AG04449 (cell line): ENCODE data around the gene LHX2.
"Not testable (repeated sequence)": the region's sequence is repeated elsewhere in the genome, so short reads cannot be mapped to it uniquely, and the experiment has no call there.

Experiments used
- CTCF ChIA-PET: fragments of 350-600 bp; formaldehyde crosslinking; extraction: SDS; loops from one replicate; lab custom pipeline; 2021; ENCODE audit warnings: antibody characterized with exemption; lab: Yijun Ruan, JAX
- POLR2A ChIA-PET: fragments of 400-600, 350-600 bp; formaldehyde crosslinking; extraction: SDS; loops from one replicate; lab custom pipeline; 2020; ENCODE audit warnings: antibody characterized with exemption, inconsistent platforms; lab: Yijun Ruan, JAX
- DNase-seq: peaks from one replicate; pipeline ENCODE4 v3.0.0-alpha.2; 2010; ENCODE audit warnings: low read depth, low spot score
- H3K4me3 ChIP-seq: 2 replicates; pipeline ENCODE4 v1.5.1; 2011; ENCODE audit warnings: low read depth, mild to moderate bottlenecking, control low read depth, low read length
- TF ChIP-seq, protein P1 (sequence below): IDR thresholded peaks from one replicate; pipeline ENCODE4 v1.5.1; 2011; ENCODE audit warnings: mild to moderate bottlenecking, moderate library complexity, low read length, control low read depth, inconsistent platforms; ENCODE audit not compliant: insufficient read depth; ENCODE audit errors: missing control alignments

Gene LHX2

DNA sequence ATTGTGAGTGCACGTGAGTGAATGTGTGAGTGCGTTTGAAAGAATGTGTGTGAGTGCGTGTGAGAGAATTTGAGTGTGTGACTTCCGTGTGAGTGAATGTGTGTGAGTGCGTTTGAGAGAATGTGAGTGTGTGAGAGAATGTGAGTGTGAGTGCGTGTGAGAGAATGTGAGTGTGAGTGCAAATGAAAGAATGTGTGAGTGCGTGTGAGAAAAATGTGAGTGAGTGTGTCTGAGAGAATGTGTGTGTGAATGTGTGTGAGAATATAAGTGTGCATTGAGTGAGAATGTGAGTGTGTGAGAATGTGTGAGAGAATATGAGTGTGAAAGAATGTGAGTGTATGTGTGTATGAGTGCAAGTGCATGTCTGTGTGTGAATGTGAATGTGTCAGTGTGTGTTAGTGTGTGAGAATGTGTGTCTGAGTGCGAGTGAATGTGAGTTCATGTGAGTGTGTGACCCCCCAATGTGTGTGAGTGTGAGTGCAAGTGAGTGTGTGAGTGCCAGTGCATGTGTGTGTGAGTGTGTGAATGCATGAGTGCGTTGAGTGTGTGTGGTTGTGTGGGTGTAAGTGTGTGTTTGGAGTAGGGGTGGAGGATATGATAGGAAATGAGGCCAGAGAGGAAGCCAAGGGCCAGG is 37.9 kb upstream of the LHX2 start:
- DNase-seq: no peak
- ChIA-PET CTCF (no interaction called here), POLR2A (no interaction called here)
- TF ChIP-seq, protein P1, sequence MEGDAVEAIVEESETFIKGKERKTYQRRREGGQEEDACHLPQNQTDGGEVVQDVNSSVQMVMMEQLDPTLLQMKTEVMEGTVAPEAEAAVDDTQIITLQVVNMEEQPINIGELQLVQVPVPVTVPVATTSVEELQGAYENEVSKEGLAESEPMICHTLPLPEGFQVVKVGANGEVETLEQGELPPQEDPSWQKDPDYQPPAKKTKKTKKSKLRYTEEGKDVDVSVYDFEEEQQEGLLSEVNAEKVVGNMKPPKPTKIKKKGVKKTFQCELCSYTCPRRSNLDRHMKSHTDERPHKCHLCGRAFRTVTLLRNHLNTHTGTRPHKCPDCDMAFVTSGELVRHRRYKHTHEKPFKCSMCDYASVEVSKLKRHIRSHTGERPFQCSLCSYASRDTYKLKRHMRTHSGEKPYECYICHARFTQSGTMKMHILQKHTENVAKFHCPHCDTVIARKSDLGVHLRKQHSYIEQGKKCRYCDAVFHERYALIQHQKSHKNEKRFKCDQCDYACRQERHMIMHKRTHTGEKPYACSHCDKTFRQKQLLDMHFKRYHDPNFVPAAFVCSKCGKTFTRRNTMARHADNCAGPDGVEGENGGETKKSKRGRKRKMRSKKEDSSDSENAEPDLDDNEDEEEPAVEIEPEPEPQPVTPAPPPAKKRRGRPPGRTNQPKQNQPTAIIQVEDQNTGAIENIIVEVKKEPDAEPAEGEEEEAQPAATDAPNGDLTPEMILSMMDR: no peak
- H3K4me3 ChIP-seq: no peak overlapping the region

DNA sequence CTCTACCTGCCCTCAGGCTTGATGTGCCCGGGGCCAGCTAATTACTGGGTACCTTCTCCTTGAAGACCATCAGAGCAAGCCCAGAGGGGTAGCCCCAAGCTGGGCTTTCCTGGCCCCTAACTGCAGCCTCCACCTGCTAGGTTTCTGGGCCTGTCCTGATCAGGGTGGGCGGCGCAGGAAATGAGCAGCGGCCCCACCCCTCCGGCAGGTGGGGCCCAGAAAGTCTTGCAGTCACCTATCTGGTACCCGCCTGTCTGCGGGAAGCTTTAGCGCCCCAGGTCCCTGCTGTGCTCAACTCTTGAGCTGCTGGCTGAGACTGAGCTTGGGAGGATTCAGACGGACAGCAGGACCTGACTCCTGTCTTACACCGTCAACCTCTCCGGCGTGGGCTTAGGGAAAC is 37.1 kb upstream of the LHX2 start:
- no peak for DNase-seq
- TF ChIP-seq, protein P1: no peak
- H3K4me3 ChIP-seq: no peak overlapping the region
- CTCF ChIA-PET: no interaction called here
- POLR2A ChIA-PET: no interaction called here

DNA sequence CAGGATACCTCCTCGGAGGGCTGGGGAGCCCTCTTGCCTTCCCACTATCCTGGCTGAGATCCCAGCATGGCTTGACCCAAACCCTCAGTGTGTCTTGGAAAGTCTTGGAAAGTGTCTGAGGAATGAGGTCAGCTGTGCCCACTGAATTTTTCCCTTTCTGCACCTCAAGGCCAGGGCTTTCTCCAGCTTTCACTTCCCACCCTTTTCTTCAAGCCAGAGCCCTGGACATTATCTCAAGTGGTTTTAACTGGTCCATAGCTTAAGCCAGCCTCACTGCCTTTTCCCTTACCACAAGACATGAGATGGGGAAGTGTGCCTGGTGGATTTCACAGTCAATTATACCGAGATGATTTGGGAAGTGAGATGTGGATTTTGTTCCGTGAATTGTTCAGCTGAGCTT is 35.7 kb upstream of the LHX2 start:
- POLR2A ChIA-PET: no interaction called here
- TF ChIP-seq, protein P1: no peak
- DNase-seq: no peak
- CTCF ChIA-PET: no interaction called here
- no peak overlapping the region for H3K4me3 ChIP-seq

DNA sequence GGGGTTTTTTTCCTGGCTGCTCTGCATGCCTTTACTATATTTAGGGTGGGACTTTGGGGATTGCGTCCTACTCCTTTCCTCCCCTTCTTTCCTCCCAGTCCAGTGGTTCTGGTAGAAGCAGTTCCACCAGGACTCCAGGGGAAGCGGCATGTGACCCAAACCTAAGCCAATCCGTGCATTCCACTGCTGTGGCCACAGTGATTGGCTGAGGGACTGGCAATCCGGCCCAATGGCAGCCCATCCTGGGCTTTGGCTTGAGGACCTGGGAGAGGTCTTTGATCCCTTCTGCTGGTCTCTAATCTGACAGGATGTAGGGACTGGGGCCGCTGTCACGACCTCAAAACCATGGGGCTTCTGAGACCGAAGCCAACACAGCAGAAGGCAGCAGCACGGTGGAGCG is 35.0 kb upstream of the LHX2 start:
- CTCF ChIA-PET, DNase-seq, H3K4me3 ChIP-seq, POLR2A ChIA-PET: not testable (repeated sequence)

DNA sequence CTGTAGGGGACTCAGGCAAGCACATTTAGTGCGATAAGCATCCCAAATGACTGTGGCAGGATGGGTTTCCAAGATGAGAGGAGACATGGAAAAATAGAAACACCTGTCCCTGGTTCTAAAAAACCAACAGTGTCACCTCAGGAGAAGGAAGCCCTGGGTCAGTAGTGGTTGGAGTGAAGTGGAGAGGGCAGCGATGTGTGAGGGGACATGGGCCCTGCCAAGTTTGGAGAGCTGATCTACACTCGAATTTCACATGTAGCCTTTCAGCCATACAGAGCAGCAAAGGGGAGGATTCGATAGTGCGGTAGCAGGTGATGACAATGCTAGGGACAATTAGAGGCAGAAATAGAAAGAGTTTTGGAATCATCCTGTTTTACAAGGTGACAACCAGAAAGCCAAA is 32.6 kb upstream of the LHX2 start:
- TF ChIP-seq, protein P1: no peak
- DNase-seq: no peak
- no peak overlapping the region for H3K4me3 ChIP-seq
- CTCF ChIA-PET: no interaction called here
- POLR2A ChIA-PET: no interaction called here

DNA sequence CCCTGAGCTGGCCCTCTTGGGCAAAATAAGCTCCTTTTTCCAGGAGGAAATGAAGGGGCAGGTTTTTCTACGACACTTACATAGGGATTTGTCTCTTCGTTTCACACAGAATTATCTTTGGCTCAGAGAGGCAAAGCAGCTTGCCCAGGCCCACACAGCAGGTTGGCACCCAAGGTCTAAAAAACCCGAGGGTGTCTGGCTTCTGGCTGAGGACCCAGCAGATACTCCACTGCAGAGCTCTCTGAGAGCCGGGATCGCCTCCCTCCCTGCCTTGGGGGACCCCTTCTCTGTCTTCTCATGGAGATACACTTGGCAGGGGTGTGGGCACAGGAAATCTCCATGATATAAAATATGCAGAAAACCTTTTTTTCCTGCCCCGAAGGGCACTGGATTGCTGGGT is 29.0 kb upstream of the LHX2 start:
- H3K4me3 ChIP-seq: no peak overlapping the region
- DNase-seq: no peak
- CTCF ChIA-PET: no interaction called here
- POLR2A ChIA-PET: no interaction called here
- TF ChIP-seq, protein P1: no peak

DNA sequence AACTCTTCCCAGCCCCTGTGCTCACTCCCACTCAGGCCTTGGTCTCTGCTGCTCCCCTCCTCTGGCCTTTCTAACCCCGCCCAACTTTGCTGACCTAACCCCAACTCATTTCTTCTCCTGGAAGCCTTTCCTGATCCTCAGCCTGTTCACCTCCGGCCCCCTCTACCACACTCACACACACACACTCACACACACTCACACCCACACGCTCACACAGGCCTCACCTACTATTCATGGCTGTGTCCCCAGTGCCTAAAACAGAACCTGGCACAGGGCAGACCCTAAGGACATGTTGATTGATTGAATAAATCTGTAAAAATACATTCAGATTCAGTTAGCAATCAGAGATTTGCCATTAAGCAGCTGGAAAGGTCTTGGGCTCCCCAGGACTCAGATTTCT is 28.5 kb upstream of the LHX2 start:
- ChIA-PET CTCF (no interaction called here), POLR2A (no interaction called here)
- TF ChIP-seq, protein P1: no peak
- H3K4me3 ChIP-seq: no peak overlapping the region
- DNase-seq: no peak
